ENCODE results near the gene CPT1B.
A peak's percentile ranks its signal among the peaks of the same experiment; 100 is the strongest.
"Not testable (repeated sequence)": the region's sequence is repeated elsewhere in the genome, so short reads cannot be mapped to it uniquely, and the experiment has no call there.

CPT1B gene

GRCh38 chr22:50545522-50546325 is 32.5 kb downstream of the CPT1B start, which contains the start of gene KLHDC7B:
KLHDC7B (plus strand) TSS chr22:50545899; CDS start chr22:50546244, 345 bp downstream.
- no peak for DNase-seq (ENCODE audit: low read depth)

- no peak for DNase-seq (ENCODE audit: low read depth)
These were observed 33.4 kb downstream of the CPT1B start for GRCh38 chr22:50544746-50545253.

- peak; percentile 39 for DNase-seq (ENCODE audit: low read depth)
These were observed 34.0 kb downstream of the CPT1B start for GRCh38 chr22:50544078-50544745.

- peak; percentile 40 for DNase-seq (ENCODE audit: low read depth)
These were observed 35.8 kb downstream of the CPT1B start for GRCh38 chr22:50542416-50542927.

GRCh38 chr22:50541667-50542026 is 36.6 kb downstream of the CPT1B start:
- DNase-seq (ENCODE audit: low read depth): peak; percentile 98

- DNase-seq (ENCODE audit: low read depth): no peak
These were observed 37.8 kb downstream of the CPT1B start for GRCh38 chr22:50540381-50540780.

- no peak for DNase-seq (ENCODE audit: low read depth)
These were observed 40.5 kb downstream of the CPT1B start for GRCh38 chr22:50537765-50538164.

GRCh38 chr22:50536226-50536625 is 42.0 kb downstream of the CPT1B start:
- no peak for DNase-seq (ENCODE audit: low read depth)

- DNase-seq (ENCODE audit: low read depth): no peak
These were observed 43.1 kb downstream of the CPT1B start for GRCh38 chr22:50535113-50535512.

- DNase-seq (ENCODE audit: low read depth): not testable (repeated sequence)
These were observed 44.1 kb downstream of the CPT1B start for GRCh38 chr22:50533856-50534711.

- DNase-seq (ENCODE audit: low read depth): no peak
These were observed 45.1 kb downstream of the CPT1B start for GRCh38 chr22:50532824-50533796.

GRCh38 chr22:50531962-50532674 is 46.1 kb downstream of the CPT1B start:
- DNase-seq (ENCODE audit: low read depth): peak; percentile 74

GRCh38 chr22:50531546-50531961 is 46.7 kb downstream of the CPT1B start:
- no peak for DNase-seq (ENCODE audit: low read depth)

GRCh38 chr22:50530877-50531545 is 47.2 kb downstream of the CPT1B start:
- peak; percentile 87 for DNase-seq (ENCODE audit: low read depth)

- no peak for DNase-seq (ENCODE audit: low read depth)
These were observed 47.7 kb downstream of the CPT1B start for GRCh38 chr22:50530580-50530876.

- peak; percentile 91 for DNase-seq (ENCODE audit: low read depth)
These were observed 48.2 kb downstream of the CPT1B start, which contains the start of gene TYMP for GRCh38 chr22:50529897-50530579. TYMP (minus strand) TSS chr22:50530012; CDS start chr22:50529709, 303 bp downstream.

- DNase-seq (ENCODE audit: low read depth): no peak
These were observed 48.8 kb downstream of the CPT1B start for GRCh38 chr22:50529416-50529896.

- DNase-seq (ENCODE audit: low read depth): no peak
These were observed 49.4 kb downstream of the CPT1B start for GRCh38 chr22:50528682-50529415.

Data from fibroblast of gingiva (primary cell).